Measurements from ENCODE around the gene SIGLEC5.

Gene SIGLEC5

GRCh38 chr19:51592521-51592920 is 37.7 kb downstream of the SIGLEC5 start:
- Histone ChIP-seq H3K9me3 (ENCODE audit: insufficient read depth, low read depth, low read length) (peaks cover under 1% of the 10 kb centered on the region; the same call in 1 of the 2 replicates), H3F3A (ENCODE audit: low read depth) (no peaks in the 10 kb centered on the region), H3K9me2 (replicated peaks; ENCODE audit: low read depth, low read length) (no peaks in the 10 kb centered on the region), H3K36me3 (ENCODE audit: insufficient read depth, low read length) (peaks cover 2% of the 10 kb centered on the region; the same call in 1 of the 2 replicates), H3K79me2 (ENCODE audit: insufficient read depth, low read length) (no peaks in the 10 kb centered on the region), H3K4me1 (ENCODE audit: insufficient read depth, low read length, poor library complexity, severe bottlenecking) (peaks cover 3% of the 10 kb centered on the region), H3K9ac (ENCODE audit: low read depth, low read length, poor library complexity, severe bottlenecking) (no peak overlapping the region), H2AFZ (ENCODE audit: low read length) (no peak overlapping the region), H4K20me1 (ENCODE audit: insufficient read depth, low read length, poor library complexity, severe bottlenecking) (no peaks in the 10 kb centered on the region), H3K4me3 (ENCODE audit: low read length, poor library complexity, severe bottlenecking) (no peak overlapping the region), H3K27me3 (ENCODE audit: insufficient read depth, low read length, poor library complexity, severe bottlenecking) (no peaks in the 10 kb centered on the region), H3K4me2 (ENCODE audit: low read depth, low read length, poor library complexity, severe bottlenecking) (no peak overlapping the region)
- TF ChIP-seq CTCF (conservative IDR thresholded peaks at IDR 0.05; ENCODE audit: low read length): no peak
- no peak for TF ChIP-seq EZH2phosphoT487 (IDR thresholded peaks at IDR 0.05; ENCODE audit: borderline replicate concordance)

GRCh38 chr19:51590441-51590840 is 39.8 kb downstream of the SIGLEC5 start:
- Histone ChIP-seq H3K4me1 (ENCODE audit: insufficient read depth, low read length, poor library complexity, severe bottlenecking) (peaks cover 3% of the 10 kb centered on the region), H3K4me2 (ENCODE audit: low read depth, low read length, poor library complexity, severe bottlenecking) (no peak overlapping the region), H4K20me1 (ENCODE audit: insufficient read depth, low read length, poor library complexity, severe bottlenecking) (no peaks in the 10 kb centered on the region), H3K4me3 (ENCODE audit: low read length, poor library complexity, severe bottlenecking) (no peak overlapping the region), H3K9me3 (ENCODE audit: insufficient read depth, low read depth, low read length) (peaks cover 7% of the 10 kb centered on the region; the same call in 1 of the 2 replicates), H2AFZ (ENCODE audit: low read length) (no peak overlapping the region), H3K79me2 (ENCODE audit: insufficient read depth, low read length) (no peaks in the 10 kb centered on the region), H3K36me3 (ENCODE audit: insufficient read depth, low read length) (peaks cover 15% of the 10 kb centered on the region; the same call in 1 of the 2 replicates), H3K27me3 (ENCODE audit: insufficient read depth, low read length, poor library complexity, severe bottlenecking) (no peaks in the 10 kb centered on the region), H3F3A (ENCODE audit: low read depth) (no peaks in the 10 kb centered on the region), H3K9ac (ENCODE audit: low read depth, low read length, poor library complexity, severe bottlenecking) (no peak overlapping the region), H3K9me2 (replicated peaks; ENCODE audit: low read depth, low read length) (no peaks in the 10 kb centered on the region)
- TF ChIP-seq CTCF (conservative IDR thresholded peaks at IDR 0.05; ENCODE audit: low read length) (no peak), EZH2phosphoT487 (IDR thresholded peaks at IDR 0.05; ENCODE audit: borderline replicate concordance) (no peak)

GRCh38 chr19:51589511-51589910 is 40.7 kb downstream of the SIGLEC5 start:
- no peaks in the 10 kb centered on the region for H3K9me2 ChIP-seq (replicated peaks; ENCODE audit: low read depth, low read length)
- no peak overlapping the region for H2AFZ ChIP-seq (ENCODE audit: low read length)
- no peak overlapping the region for H3K4me3 ChIP-seq (ENCODE audit: low read length, poor library complexity, severe bottlenecking)
- no peak overlapping the region for H3K9ac ChIP-seq (ENCODE audit: low read depth, low read length, poor library complexity, severe bottlenecking)
- no peaks in the 10 kb centered on the region for H4K20me1 ChIP-seq (ENCODE audit: insufficient read depth, low read length, poor library complexity, severe bottlenecking)
- TF ChIP-seq EZH2phosphoT487 (IDR thresholded peaks at IDR 0.05; ENCODE audit: borderline replicate concordance) (no peak), CTCF (conservative IDR thresholded peaks at IDR 0.05; ENCODE audit: low read length) (no peak)
- peaks cover 7% of the 10 kb centered on the region; the same call in 1 of the 2 replicates for H3K9me3 ChIP-seq (ENCODE audit: insufficient read depth, low read depth, low read length)
- no peak overlapping the region for H3K4me2 ChIP-seq (ENCODE audit: low read depth, low read length, poor library complexity, severe bottlenecking)
- H3K36me3 ChIP-seq (ENCODE audit: insufficient read depth, low read length): peaks cover 19% of the 10 kb centered on the region; the same call in 1 of the 2 replicates
- H3K79me2 ChIP-seq (ENCODE audit: insufficient read depth, low read length): no peaks in the 10 kb centered on the region
- no peaks in the 10 kb centered on the region for H3F3A ChIP-seq (ENCODE audit: low read depth)
- H3K4me1 ChIP-seq (ENCODE audit: insufficient read depth, low read length, poor library complexity, severe bottlenecking): peaks cover 3% of the 10 kb centered on the region
- H3K27me3 ChIP-seq (ENCODE audit: insufficient read depth, low read length, poor library complexity, severe bottlenecking): no peaks in the 10 kb centered on the region

Measured in Loucy (cell line).